GM19023 (cell line): Measurements from ENCODE around the gene TTC39A.
"Not testable (repeated sequence)": the region's sequence is repeated elsewhere in the genome, so short reads cannot be mapped to it uniquely, and the experiment has no call there.

Source experiments
- ATAC-seq: cut with Tn5 transposase; IDR thresholded peaks from one replicate; pipeline ENCODE4 v1.9.1; 2021; ENCODE audit warnings: mild to moderate bottlenecking, moderate library complexity; ENCODE audit not compliant: unreplicated experiment

Gene TTC39A

DNA sequence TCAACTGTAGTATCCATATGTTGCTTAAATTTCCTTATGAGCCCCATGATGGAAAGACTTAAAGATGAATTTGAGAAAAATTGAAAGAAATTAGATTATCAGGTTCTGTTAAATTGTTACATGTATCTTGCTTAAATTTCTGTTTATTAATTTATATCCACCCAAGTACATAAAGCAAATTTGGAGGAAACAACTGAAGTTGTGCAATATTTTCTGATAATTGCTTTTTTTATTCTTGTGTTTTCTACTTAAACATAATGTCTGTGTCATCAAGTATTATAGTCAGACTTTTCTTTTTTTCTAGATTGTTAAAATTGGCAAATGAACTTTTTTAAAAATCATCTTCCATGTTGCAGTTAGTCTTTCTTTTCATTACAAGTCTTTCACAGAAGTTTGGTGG lies 57.4 kb downstream of the TTC39A start:
- ATAC-seq = no peak

DNA sequence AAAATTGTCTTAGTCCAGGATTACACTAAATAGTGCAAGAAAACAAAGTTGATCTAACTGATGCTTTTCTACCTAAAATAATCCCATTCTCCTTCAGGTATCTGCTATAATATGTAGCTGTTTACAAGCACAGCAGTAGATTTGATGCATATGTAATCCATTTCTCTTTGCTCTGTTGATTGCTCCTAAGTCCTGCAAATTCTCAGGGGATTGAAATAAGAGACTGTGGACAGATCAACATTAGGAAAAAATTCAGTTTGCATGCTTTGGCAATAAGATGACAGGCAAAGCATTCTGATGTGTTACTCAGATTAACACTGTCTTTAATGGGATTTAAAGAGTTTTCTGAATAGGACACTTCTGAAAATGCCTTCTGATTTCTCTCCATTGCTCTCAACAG lies 59.6 kb downstream of the TTC39A start:
- no peak for ATAC-seq

DNA sequence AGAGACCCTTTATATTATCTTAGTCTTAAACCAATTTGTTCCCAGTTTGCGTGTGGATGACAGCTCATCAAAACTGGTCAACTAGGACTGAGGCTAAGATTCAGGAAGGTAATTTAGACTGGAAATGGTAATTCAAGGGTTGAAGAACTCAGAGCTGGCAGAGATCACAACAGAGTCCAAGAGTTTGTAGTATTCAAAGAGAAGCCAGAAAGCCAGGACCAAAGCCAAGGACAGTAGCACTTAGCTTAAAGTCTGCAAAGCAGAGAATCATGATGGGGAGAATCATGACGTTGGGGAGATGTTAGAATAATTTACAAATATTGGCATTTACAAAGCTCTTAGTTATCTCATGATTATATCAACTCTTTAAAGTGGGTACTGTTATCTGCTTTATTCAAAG lies 61.7 kb downstream of the TTC39A start:
- no peak for ATAC-seq

DNA sequence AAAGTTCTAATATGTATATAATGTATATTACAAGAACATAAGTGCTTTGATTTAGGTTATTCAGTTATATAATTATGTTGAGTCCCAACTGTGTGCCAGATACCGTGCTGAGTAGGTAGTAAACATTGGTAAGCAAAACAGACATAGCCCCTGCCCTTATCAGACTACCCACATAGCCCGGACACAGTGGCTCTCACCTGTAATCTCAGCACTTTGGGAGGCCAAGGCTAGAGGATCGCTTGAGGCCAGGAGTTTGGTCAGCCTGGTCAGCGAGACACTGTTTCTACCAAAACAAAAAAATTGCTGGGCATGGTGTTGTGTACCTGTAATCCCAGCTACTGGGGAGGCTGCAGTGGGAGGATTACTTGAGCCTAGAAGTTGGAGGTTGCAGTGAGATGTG lies 63.6 kb downstream of the TTC39A start:
- ATAC-seq = no peak

DNA sequence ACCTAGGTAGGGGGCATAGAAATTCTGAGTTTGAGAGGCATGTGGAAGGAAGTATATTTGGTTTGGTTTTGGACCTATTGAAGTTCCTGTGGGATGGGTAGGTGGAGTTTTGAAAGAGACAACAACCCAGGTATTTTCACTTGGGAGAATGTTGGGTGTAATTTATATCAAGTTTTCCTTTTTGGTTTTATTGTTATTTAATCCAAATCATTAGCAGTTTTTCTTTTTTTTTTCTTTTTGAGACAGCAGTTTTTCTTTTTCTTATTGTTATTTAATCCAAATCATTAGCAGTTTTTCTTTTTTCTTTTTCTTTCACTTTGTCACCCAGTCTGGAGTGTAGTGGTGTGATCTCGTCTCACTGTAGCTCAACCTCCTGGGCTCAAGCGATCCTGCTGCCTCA lies 64.2 kb downstream of the TTC39A start:
- no peak for ATAC-seq

DNA sequence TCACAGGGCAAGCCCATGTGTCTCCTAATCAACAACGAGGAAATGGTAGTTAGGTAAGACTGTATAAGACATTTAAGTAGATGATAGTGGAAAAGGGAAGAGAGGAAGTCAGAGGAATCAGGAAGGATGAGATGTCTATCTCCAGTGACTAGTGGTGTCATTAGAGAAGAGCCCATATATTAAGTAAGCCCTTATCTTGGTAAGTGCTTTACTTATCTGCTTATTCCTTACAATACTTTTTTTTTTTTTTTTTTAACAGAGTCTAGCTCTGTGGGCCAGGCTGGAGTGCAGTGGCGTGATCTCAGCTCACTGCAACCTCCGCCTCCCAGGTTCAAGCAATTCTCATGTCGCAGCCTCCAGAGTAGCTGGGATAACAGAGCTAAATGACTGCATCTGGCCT lies 64.7 kb downstream of the TTC39A start:
- ATAC-seq = no peak

DNA sequence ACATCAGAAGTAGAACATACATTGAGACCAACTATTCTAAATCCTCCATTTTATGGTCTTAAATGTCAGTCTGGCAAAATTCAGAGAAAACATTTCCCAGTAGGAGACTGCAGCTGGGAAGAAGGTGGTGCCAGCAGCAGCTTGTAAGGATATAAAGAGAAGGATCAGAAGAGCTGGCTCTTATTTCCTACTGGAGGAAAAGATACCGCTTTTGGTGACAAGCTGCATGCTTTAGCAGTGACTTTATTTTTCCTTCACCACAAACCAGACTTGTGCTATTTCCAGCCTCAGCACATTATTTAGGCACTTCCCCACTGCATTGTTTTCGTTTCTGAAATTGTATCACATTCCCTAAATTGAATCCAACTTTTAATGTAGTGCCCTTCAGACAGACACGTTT lies 65.9 kb downstream of the TTC39A start:
- ATAC-seq = no peak

DNA sequence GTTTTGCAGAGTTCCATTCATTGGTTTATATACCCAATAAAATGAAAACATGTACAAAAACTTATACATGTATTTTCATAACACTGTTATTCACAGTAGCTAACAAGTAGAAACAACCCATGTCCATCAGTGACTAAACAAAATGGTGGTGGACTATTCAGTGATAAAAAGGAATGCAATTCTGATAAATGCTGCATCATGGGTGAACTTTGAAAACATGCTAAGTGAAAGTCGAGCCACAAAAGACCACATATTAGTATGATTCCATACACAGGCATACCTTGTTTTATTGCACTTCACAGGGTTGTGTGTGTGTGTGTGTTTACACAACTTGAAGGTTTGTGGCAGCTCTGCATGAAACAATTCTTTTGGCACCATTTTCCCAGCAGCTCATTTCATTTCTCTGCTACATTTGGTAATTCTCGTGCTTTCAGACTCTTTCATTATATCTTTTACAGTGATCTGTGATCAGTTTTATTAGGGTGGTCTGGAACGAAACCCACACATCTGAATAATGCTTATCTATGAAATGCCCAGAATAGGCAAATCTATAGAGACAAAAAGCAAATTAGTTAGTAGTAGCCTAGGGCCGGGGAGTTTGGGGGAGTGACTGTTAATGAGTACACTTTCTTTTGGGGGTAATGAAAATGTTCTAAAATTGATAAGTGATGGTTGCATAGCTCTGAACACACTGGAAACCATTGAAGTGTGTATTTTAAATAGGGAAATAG lies 67.0 kb downstream of the TTC39A start:
- no peak for ATAC-seq

DNA sequence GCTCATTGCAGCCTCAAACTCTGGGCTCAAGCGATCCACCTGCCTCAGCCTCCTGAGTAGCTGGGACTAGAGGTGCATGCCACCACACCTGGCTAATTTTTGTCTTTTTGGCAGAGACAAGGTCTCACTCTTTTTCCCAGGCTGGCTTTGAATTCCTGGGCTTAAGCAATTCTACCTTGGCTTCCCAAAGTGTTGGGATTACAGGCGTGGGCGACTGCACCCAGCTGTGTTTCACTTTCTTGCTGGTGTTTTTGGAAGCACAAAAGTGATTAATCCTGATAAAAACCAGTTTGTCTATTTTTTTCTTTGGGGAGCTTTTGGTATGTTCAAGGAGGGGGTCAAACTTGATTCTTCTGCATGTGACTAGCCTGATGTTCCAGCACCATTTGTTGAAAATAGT lies 75.0 kb downstream of the TTC39A start:
- ATAC-seq = no peak

DNA sequence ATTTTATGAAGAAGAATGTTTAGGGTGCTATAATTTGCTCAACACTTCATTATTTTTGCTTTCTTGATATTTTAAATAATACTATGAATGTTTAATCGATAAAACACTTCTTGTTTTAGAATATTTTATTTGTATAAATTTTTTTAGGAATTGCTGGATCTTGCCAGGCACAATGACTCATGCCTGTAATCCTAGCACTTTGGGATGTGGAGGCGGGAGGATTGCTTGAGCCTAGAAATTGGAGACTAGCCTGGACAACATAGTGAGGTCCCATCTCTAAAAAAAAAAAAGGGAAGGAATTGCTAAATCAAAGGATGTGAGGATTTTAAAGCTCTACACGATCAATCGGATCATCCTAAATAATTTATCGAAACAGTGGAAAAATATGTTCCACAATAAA lies 76.7 kb downstream of the TTC39A start:
- ATAC-seq = no peak

DNA sequence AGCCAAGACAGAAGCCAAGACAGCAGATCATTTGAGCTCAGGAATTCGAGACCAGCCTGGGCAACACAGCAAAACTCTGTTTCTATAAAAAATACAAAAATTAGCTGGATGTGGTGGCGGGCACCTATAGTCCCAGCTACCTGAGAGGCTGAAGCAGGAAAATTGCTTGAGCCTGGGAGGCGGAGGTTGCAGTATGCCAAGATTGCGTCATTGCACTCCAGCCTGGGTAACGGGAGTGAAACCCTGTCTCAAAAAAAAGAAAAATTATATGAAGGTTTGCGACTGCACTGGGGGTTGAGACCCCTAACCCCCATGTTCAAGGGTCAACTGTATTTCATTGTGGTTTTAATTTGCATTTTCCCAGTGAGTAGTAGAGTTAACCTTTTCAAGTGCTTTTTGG lies 78.0 kb downstream of the TTC39A start:
- no peak for ATAC-seq

DNA sequence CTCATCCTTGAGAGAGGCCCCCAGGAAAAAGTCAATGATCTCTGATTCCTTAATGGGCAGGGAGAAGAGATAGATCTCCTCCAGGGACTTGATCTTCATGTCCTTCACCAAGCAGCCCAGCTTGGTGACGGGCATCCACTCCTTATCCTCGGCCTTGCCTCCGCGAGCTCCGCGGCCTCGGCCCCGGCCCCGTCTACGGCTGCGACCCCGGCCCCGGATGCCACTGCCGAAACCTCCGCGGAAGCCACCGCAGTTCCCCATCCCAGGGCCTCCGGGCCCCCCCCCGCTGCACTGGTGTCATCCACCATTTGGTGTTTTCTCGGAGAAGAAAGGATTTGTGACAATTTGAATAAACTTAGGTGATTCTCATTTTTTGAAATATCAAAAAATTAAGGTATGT lies 79.2 kb downstream of the TTC39A start:
- not testable (repeated sequence) for ATAC-seq

DNA sequence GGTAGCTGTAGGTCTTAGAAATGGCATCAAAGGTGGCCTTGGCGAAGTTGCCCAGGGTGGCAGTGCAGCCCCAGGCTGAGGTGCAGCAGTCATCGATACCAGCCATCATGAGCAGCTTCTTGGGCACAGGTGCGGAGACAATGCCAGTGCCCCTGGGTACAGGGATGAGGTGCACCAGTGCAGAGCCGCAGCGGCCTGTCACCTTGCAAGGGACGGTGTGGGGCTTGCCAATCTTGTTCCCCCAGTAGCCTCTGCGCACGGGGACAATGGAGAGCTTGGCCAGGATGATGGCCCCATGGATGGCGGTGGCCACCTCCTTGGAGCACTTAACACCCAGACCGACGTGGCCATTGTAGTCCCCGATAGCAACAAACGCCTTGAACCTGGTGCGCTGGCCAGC lies 79.6 kb downstream of the TTC39A start:
- ATAC-seq = not testable (repeated sequence)

DNA sequence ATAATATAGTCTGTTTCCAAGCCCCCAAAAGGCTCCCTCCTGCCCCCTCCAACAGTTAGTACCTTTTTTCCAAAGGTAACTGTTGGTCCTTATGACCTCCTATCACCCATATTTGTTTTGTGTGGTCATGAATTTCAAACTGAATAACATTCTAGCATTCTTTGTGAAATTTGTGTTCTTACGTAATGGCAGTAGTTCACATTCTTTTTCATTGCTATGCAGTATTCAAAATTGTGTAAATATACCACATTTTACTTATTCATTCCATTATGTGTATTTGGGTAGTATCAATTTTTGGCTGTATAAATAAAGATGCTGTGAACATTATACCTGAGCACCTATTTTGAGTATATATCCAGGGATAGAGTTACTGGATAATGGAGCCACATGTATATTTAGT lies 80.9 kb downstream of the TTC39A start:
- ATAC-seq = no peak

DNA sequence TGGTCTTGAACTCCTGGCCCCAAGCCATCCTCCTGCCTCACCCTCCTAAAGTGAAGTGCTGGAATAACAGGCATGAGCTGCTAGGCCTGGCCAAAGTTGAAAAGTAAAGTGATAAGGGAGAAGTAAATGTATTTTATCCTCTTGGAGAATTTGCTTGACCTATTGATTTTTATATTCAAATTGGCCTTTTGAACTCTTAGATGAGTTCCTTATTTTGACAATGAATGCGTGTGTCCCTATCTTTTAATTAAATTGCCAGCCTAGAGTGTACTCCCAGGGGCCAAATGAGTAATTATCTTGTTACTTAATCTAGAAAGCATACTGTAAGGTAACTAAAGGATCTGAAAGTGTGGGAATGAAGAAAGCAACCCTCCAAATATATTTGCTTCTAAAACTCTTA lies 82.9 kb downstream of the TTC39A start:
- ATAC-seq = no peak

DNA sequence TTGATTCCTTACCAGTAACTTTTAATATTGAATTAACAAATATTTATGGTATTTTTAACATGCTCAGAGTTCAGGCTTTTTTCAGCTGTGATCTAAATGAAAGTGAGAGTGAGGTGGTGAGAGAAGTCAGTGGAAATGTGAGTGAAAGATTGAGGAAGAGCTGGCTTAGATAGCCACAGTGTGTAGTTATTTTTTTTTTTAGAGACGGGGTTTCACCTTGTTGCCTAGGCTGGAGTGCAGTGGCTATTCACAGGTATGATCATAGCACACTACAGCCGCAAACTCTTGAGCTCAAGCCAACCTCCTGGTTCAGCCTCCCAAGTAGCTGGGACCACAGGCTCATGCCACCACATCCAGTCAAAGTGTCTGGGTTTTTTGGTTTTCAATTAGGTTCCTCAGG lies 83.3 kb downstream of the TTC39A start:
- peak; percentile 54 for ATAC-seq

DNA sequence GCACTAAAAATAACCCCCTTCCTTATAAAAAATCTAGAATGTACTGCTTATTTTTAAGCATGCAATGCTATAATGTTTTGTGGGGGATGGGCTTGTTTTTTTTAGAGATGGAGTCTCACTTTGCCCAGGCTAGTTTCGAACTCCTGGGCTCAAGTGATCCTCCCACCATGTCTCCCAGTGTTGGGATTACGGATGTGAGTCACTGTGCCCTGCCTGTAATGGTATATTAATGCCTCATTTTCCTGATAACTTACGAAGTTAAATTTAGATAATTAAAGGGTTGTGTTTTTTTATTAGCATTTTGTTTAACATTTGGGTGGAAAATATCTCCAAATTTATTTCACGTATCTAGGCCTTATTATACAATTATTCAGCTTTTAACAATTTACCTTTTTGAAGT lies 87.8 kb downstream of the TTC39A start:
- no peak for ATAC-seq

DNA sequence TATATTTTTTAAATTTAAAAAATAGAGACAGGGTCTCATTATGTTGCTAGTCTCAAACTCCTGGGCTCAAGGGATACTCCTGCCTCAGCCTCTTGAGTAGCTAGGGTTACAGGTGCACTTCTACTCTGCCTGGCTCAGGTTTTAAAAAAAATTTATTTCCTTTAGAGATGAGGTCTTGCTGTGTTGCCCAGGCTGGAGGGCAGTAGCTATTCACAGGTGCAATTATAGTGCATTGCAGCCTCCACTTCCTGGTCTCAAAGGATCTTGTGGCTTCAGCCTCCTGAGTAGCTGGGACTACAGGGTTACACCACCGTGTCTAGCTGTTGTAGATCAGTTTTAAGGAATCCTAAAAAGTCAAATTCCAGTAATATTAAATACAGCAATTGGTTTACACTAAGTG lies 89.2 kb downstream of the TTC39A start:
- ATAC-seq = no peak

DNA sequence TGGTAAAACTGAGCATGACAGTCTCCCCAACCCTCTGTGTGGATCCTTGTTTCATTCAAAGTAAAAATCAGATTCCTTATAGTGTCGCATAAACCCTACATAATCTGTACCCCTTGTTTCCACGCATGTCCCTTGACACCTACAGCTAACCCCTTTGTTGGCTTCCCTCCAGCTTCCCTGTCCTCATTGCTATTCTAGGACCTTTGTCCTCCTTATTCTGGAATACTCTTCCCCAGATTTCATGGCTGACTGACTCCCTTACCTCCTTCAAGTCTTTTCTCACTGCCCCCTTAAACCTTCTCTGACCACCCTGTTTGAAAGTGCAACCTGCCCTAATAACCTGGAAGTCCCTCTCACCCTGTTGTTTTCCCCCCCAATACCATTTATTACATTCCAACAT lies 90.3 kb downstream of the TTC39A start:
- no peak for ATAC-seq

DNA sequence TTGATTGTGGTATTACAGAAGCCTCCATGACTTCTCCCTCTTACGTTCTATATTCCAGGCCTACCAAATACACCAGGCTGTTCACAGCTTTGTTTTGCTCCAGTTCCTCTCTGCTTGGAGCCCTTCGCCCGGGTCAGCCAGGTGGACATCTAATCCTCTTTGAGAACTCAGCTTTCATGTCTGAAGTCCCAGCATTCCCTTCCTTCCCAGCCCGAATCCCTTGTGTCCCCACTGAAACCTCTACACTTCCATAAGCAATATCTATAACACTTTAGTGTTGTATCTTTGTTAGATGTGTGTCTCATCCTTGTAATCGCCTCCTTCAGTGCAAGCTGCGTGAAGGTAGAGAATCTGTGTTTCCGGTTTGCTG lies 92.3 kb downstream of the TTC39A start:
- ATAC-seq = no peak

DNA sequence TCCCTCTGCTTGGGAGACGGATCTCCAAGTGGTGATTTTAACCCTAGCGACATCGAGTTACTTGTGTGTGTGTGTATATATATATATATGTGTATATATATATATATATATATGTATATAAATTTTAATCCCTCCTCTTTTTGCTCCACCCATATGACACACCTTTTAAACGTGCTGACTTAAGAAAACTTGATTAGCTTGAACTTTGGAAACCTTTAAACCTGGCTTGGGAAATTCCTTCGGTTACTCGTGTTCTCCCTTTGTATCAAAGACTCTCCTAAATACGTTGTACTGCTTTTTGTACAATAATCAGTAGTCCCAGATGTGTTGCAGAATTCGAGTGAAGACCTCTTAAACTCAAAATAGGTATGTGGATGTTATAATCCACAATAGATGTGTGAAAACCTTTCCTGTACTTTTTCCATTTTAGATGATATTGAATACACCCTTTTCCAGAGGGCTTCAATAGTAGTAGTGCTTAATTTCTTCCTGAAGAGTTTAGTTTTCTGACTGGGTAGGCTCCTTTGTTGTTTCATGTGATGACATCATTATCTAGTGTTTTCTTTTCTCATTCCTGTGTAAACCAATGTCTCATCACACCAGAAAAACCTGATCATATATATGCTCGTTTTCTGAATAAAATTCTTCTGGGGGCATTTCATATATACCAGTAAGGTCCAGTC lies 92.9 kb downstream of the TTC39A start:
- ATAC-seq = no peak
